Activated effector memory CD4-positive, alpha-beta T cell treated with anti-CD3 and anti-CD28 coated beads, Interleukin-2, amount 50 U/mL, for 16 hours (primary cell): ENCODE measurements around the gene LSG1.
"Not testable (repeated sequence)": the region's sequence is repeated elsewhere in the genome, so short reads cannot be mapped to it uniquely, and the experiment has no call there.

Source experiments
- DNase-seq: peaks from one replicate; pipeline ENCODE4 v3.0.0-alpha.2; 2020

The LSG1 gene

DNA sequence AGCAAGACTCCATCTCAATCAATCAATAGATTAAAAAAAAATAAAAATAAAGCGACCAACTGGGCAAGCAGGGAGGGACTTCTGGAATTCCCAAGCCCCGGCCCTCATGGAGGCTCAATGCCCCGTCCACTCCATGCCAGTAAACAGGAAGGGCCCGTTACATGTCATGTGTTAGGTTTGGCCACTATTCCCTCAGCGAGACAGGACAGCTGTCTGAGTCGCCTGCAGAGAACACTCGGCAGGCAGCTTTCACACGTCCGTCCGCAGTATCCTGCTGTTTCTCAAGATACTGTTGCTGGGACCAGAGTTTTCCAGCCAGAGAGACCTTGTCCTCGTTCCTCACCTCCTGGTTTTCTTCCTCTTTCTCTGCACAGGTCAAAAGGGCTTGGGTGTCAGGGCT, 56.8 kb downstream of the LSG1 start:
- DNase-seq, result no peak

DNA sequence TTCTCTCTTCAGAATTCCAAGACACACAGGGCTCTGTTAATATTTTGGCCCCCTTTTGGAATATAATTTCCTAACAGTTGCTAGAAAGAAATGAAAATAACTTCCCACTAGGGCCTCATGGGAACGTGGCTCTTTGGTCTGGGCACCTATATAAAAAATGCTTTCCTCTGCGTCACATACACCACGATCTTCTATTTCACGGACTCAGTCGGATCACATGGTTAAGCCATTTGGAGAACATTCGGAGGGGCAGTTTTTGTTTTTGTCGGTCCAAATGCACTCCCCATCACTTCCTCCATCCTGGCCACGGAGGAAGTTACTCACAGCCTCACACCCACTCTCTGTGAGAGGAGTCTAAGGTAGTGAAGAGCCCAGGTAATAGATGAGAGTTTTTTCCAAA, 59.8 kb downstream of the LSG1 start:
- no peak for DNase-seq

DNA sequence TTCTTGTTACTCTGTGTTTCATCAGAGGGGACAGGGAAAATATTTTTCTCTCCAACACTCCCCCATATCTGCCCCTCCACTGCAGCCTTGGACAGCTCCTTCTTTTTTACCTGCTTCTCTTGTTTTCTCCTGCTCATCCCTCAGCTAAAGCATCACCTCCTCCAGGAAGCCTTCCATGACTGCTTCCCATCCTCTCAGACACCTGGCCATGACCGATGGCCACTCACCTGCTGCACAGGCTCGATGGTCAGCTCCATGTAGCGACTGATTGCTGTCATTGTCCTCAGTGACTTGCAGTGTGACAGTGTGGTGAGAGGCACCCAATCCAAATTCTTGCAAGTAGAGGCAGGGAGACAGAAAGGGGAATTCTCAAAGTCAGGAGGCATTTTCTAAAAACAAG, 61.3 kb downstream of the LSG1 start:
- no peak for DNase-seq

DNA sequence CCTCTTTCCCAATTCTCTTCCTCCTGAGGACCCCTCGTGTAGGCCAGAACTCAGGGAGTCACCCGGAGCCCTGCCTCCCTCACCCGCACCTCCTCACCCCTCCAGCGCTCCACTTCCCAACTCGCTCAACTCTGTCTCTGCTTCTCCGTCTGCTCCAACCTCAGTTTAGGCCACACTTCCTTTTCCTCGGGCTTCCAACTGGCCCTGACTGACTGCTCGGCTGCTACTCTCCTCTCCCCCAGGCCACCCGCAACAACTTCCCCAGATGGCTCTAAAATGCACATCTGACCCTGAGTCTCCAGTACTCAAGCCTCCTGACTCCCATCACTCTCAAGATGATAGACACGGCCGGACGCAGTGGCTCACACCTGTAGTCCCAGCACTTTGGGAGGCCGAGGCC, 62.4 kb downstream of the LSG1 start:
- DNase-seq, result no peak

- DNase-seq, result no peak
Measured at GRCh38 chr3:194608981-194609380, 63.0 kb downstream of the LSG1 start.

DNA sequence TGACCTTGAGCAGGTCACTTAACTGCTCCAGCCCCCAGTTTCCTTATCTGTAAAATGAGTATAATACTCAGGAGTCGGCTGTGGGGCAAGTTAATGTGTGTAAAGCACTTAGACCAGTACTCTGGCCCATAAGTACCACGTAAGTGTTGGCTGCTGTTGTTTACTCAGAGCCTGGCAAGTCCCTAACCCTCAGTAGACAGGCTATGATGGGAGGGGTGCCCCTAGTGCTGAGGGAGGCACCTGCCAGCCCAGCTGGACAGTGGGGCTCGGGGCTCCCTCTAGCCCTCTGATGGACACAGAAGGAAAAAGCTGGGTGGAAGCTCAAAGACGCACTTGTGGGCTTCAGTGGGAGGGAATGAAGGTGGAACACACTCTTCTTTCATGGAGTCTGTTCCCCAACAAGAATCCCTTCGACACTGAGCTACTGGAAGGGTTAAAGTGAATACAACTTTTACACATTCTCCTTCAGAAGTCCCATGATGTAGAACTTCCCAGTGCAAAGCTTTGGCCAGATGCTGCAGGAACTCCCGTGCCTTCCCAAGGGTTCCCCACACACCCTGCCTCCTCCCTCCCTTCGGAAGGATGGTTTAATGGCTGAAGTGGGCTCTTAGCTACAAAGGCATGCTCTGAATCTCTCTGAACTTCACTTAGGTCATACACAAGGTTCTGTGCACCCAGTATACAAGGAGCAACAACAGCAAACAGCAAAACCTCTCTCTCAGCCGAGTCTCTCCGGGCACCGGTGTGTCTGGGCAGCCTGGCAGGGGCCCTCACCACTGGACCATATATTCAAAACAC, 64.2 kb downstream of the LSG1 start:
- DNase-seq, result no peak

GRCh38 chr3:194606941-194607340, 65.0 kb downstream of the LSG1 start:
- DNase-seq, result no peak

GRCh38 chr3:194606163-194606562, 65.8 kb downstream of the LSG1 start:
- DNase-seq, result no peak

GRCh38 chr3:194605314-194605713, 66.7 kb downstream of the LSG1 start:
- not testable (repeated sequence) for DNase-seq

DNA sequence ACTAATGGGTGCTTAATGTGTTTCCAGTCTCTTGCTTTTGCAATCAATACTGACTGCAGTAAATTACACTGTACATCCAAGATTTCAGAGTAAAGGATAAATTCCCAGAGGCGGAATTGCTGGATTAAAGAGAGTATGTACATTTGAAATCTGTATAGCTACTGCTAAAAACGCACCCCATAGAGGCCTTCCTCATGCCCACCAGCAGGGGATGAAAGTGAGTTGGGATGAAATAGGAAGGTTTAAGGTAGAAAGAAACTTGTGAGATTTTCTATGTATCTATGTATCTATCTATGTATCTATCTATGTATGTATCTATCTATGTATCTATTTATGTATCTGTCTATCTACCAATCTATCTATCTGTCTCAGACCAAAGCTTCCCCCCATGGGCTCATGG, 67.2 kb downstream of the LSG1 start:
- DNase-seq, result no peak

GRCh38 chr3:194604126-194604525, 67.9 kb downstream of the LSG1 start:
- DNase-seq, result no peak

DNA sequence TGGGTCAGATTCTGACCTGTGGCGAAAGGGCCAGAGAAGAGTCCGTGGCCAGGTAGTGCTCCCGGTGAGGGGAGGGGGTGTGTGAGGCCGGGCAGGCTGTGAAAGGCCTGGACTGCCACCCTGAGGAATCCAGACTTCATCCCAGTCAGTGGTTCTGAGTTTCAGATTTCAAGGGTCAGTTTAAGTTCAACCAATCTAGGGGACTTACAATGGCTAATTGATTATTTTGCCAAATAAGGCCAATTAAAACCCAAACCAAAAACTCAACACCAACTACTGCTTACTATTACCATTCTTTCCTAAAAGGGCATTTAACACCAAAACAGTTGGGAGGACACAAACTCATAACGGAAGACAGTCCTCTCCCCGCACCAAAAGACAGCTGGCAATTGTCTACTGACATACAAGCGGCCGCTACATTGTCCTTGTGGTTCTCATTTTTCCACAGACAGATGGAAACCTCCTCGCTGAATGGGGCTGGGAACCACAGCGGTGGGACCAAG, 69.3 kb downstream of the LSG1 start:
- DNase-seq, result no peak

DNA sequence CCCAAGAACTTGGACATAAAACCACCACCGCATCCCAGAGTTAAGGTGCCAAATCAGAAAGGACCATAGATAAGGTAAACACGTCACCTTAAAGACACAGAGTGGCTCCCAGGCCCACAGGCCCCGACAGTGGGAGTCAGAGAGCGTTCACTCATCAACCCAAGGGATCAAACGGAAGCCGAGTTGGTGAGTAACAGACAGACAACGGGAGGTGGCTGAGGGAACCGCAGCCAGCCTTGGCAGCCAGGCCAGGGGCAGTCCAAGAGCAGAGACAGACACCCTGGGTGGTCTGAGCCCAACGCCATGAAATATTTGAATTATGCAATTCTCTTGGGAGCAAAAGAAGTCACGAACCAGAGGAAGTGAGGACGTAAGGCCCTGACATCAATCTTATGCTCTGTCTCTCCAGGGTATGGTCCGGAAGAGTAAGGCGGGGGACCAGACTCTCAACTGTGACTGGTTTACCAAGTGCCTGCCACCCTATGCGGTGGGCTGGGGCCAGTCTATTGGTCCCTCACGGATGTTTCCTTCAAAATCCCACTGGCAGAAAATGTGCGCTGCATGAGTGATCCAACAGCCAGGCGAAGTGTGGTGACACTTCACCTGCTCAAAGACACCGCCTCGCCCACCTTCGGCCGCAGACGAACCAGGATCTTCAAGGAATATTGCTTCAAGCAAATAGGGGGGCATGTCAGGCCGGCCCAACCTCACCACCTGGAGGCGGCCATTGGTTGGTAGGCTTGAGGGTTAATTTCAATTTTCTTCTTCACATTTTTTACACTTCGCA, 73.0 kb downstream of the LSG1 start:
- no peak for DNase-seq

- no peak for DNase-seq
Measured at GRCh38 chr3:194596906-194597305, 75.1 kb downstream of the LSG1 start.

GRCh38 chr3:194592798-194593752, 78.9 kb downstream of the LSG1 start:
- DNase-seq, result no peak
